ENCODE measurements around the gene CDKL5.
"Not testable (repeated sequence)": the region's sequence is repeated elsewhere in the genome, so short reads cannot be mapped to it uniquely, and the experiment has no call there.

CDKL5 gene

DNA sequence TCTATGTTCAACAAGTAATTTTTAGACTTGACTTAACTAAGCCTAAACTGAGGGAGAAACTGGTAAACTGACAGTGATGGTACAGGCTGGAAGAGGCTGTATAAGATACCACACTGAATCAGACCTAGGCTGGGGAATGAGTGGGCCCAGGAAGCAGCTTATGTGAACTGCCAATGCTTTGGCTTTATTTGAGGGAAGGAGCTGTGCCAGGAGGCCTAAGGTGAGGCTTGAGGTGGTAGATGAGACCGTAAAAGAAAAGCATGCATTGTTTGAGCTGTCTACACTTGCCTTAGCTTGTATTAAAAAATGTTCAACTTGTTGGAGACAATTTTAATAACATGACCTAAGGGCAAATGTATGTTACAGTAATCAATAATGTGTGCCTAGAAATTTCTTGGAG, 150.3 kb downstream of the CDKL5 start:
- no peak for DNase-seq (ENCODE audit: low spot score)

DNA sequence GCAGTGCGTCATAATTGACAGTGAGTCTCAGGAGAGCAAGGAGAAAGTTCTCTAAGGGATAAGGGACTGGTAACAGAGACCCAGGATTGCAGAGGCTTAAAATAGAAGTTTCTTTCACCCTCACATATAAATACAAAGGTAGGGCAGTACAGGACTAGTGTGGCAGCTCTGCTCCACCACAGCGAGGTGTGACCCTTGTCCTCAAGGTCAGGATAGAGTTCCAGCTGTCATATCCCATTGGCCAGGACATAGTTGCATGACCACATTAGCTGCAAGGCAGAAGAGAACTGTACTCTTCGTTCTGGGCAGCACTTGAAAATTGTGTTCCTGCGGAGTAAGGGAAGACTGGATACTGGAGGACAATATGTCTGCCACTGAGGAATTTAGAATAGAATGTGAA, 152.0 kb downstream of the CDKL5 start:
- DNase-seq (ENCODE audit: low spot score) = no peak

GRCh38 chrX:18578546-18578945, 153.1 kb downstream of the CDKL5 start:
- peak; percentile 21 for DNase-seq (ENCODE audit: low spot score)

DNA sequence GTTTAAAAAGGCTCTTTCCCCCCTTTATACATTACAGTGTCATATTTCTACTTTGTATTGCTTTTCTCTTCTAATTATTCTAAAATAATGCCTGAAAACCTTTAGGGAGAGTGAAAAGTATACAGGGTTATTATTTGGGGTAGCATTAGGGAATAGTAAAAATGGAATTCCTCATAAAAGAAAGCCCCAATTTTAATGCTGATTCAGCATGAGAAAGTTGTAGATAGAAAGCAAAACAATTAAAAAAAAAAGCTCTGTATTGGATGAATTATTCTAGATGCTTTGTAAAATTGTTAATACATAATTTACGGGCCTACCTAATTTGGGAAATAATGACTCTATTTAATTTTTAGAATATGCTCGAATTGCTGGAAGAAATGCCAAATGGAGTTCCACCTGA, 154.1 kb downstream of the CDKL5 start:
- DNase-seq (ENCODE audit: low spot score) = no peak

DNA sequence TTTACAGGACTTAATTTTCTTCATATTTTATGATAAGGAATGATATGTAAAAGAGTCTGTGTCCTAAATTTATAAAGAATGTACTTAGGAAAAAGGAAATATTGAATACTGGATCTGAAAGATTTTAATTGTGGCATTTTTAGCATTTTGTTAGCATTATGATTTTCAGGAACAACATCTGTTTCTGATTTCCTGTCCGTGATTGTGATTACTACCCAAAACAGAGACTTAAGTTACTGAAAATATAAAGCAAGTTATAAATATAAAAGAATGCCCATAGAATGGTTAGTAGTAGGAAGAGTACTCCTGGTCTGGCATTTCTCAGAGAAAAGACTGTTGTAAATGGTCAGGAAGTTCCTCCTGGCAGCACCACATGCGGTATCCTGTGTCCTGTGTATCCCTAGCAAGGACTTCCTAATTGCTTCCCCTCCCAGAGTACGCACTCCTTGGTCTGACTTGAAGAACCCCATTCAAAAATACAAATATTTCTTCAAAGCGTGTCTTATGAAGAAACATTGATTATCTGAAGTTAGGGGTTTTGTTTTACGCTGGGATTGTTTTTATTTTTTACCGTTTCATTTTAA, 157.6 kb downstream of the CDKL5 start:
- DNase-seq (ENCODE audit: low spot score) = no peak

DNA sequence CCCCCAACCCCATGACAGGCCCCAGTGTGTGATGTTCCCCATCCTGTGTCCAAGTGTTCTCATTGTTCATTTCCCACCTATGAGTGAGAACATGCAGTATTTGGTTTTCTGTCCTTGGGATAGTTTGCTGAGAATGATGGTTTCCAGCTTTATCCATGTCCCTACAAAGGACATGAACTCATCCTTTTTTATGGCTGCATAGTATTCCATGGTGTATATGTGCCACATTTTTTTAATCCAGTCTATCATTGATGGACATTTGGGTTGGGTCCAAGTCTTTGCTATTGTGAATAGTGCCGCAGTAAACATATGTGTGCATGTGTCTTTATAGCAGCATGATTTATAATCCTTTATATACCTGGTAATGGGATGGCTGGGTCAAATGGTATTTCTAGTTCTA, 163.9 kb downstream of the CDKL5 start:
- DNase-seq (ENCODE audit: low spot score) = not testable (repeated sequence)

GRCh38 chrX:18591834-18592233, 166.4 kb downstream of the CDKL5 start:
- no peak for DNase-seq (ENCODE audit: low spot score)

DNA sequence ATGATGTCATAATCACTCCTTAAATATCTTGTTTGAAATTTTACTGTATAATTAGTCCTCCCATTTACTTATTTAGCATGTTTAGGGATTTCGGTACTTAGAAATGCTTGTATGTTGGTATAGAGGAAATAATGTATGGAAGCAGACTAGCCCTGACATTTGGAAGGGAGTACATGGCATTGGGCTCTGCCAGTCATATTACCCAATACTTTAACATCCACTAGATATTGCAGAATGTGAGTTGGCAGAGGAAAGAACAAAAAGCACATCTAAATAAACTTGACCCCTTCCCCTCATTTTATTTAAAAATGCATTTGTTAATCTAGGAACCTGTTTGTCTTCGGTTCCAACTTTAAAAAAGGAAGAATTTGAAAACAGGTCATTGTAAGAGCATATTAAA, 168.7 kb downstream of the CDKL5 start:
- no peak for DNase-seq (ENCODE audit: low spot score)

DNA sequence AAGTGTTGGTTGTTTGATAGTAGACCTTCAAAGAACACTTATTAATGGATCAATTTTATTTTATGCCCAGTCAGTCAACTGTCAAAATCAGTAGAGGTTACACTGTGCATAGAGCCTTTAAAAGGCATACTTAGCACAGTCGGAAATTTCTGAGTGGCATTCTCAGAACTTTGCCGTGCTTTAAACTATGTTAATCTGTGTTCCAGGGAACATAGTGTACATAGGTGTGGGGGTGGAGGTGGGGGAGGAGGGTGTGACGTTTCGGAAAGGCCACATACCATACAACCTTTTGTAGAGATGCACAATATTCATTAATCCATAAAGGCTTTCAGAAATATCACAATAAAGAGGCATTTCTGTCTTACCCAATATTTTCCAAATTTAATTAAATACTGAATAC, 170.7 kb downstream of the CDKL5 start:
- DNase-seq (ENCODE audit: low spot score) = no peak

- DNase-seq (ENCODE audit: low spot score) = no peak
These were observed 173.0 kb downstream of the CDKL5 start for GRCh38 chrX:18598413-18598812.

DNA sequence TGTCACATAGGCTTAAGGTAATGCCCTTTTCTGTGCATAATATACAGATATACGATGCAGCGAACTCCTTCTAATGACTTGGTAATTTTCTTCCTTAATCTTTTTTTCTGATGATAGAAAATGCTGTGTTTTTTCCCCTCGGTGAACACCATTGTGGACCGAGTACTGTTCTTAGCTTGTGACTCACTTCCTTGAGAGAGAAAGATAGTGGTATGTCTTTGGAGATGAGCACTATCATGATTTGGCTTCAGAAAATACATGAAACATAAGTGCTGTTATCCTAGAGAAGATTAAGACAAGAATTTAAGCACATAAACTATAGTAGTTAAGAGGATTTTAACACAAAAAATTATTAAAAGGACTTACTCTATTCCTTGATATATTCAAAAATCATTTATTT, 182.6 kb downstream of the CDKL5 start:
- DNase-seq (ENCODE audit: low spot score) = no peak

DNA sequence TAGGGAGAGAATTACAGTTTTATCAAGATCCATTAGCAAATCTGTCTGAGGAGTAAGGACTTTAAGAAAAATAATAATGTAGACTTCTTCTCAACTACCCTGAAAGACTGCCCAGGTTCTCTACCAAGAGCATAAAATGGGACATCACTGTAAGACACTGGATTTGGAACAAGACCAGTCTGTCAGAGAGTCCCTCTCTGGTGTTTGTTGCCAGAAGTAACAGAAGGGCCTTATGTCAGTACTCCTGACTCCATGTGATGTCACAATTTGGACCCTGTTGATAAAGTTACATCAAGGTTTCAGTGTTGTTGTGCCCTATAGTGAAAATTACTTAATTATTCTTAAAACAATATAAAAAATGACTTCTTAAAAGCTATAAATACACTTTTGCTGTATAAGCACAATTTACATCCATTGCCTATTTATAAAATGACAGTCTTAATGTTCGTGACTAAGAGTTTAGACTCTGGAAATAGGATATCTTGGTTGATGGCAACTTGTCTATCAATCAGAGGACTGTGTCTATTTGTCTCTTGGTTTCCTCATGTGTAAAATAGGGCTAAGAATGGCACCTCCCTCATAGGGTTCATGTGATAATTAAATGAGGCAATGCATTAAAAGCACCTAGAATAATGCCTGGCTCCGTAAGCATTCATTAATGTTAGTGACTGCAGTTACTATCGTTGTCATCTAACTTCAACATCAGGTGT, 188.7 kb downstream of the CDKL5 start:
- peak; percentile 69 for DNase-seq (ENCODE audit: low spot score)

GRCh38 chrX:18616688-18617406, 191.4 kb downstream of the CDKL5 start:
- DNase-seq (ENCODE audit: low spot score) = no peak

DNA sequence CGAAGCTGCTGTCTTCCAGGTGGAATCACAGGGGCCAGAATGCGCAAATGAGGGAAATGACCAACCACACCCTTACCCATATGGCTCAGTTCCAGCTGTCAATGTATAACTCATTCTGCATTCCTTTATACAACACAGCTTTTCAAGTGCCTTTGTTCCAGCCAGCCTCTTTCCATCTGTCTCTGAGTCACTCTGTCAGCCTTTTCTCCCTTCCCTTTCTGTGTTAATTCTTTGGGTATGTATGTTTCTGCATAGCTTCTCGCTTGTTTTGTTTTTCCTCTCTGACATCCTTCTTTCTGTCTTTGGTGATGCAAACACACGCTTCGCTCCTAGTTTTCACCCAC, 192.0 kb downstream of the CDKL5 start:
- no peak for DNase-seq (ENCODE audit: low spot score)

DNA sequence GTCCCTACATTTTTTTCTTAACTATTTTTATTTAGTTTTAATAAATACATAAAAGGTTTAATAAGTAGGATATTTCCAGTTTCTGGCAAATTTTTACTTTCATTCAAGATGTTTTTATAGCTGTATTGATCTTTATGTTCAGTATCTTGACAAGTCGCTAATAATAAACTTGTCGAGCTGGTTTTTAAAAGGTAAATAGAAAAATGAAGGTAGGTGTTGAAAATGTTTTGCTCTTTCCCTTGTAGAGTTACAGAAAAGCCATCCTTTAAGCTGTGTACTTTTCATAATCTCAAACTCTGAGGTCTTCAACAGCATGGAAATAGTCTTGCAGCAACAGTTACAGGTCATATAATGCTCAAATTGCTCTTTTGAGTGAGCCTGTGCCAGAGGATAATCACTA, 193.9 kb downstream of the CDKL5 start:
- DNase-seq (ENCODE audit: low spot score) = no peak

- DNase-seq (ENCODE audit: low spot score) = no peak
These were observed 194.9 kb downstream of the CDKL5 start for GRCh38 chrX:18620349-18620748.

GRCh38 chrX:18624599-18624998, 199.2 kb downstream of the CDKL5 start:
- no peak for DNase-seq (ENCODE audit: low spot score)

GRCh38 chrX:18630934-18631333, 205.5 kb downstream of the CDKL5 start:
- no peak for DNase-seq (ENCODE audit: low spot score)

DNA sequence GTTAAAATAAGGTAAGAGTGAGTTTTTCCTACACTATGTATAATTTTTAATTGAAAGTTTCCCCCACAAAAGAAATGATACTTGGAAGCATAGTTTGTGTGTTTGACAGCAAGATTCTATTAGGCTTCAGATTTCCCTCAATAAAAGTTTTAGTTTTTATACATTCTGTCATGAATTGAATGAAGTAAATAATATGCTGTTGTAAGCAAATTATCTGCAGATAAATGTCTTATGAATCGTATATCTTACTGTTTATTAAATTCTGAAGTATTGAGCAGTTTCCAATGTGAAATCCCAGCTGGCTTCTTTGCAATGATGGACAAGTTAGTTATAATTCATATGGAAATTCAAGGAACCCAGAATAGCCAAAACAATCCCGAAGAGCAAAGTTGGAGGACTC, 213.0 kb downstream of the CDKL5 start:
- no peak for DNase-seq (ENCODE audit: low spot score)

DNA sequence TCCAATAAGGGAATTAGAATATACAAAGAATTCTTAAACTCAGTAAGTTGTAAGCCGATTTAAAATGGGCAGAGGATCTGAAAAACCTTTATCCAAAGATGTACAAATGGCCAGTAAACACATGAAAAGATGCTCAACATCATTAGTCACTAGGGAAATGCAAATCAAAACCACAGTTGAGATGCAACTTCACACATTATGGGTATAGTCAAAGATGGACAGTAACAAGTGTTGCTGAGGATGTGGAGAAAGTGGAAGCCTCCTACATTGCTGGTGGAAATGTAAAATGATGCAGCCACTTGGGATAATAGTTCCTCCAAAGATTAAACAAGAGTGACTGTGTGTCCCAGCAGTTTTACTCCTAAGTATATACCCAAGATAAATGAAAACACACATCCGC, 213.9 kb downstream of the CDKL5 start:
- DNase-seq (ENCODE audit: low spot score) = no peak

- no peak for DNase-seq (ENCODE audit: low spot score)
These were observed 215.3 kb downstream of the CDKL5 start for GRCh38 chrX:18640686-18641085.

DNA sequence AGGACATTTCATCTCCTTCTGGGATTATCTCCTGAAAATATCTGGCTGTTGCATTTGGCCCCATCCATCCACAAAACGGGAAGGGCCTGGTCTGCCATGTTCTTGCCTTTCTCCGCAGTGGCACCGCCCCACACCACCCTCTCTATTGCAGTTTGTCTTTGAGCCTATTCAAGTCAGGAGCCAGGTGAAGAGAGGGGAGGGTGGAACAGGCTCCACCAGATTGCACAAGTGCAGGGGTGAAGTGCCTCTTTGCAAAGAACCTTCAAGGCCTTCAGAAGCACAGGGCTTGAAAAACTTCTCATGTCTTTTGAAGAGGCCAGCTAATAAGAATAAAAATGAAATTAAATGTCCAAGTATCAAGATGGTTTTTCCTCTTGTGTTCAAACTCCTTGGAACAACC, 217.8 kb downstream of the CDKL5 start:
- no peak for DNase-seq (ENCODE audit: low spot score)

- DNase-seq (ENCODE audit: low spot score) = no peak
These were observed 218.4 kb downstream of the CDKL5 start for GRCh38 chrX:18643853-18644252.

- DNase-seq (ENCODE audit: low spot score) = no peak
These were observed 222.2 kb downstream of the CDKL5 start for GRCh38 chrX:18647621-18648020.

Data from cerebellar cortex (tissue), 1 donor.